ENCODE measurements around the gene DNMBP. TPM values are rescaled to one million over a fixed set of nuclear protein-coding genes. Genes with fewer than 3 reads are reported as not detected.
A peak's percentile ranks its signal among the peaks of the same experiment; 100 is the strongest.

DNMBP gene
- total and polyA plus RNA-seq, 4 experiments from 2014 or later, result 1.4 to 4.0 (median 3.8) TPM; not detected in 1

GRCh38 chr10:100043344-100043743 lies 33.6 kb upstream of the DNMBP start:
- peaks cover 6 to 20% of the 10 kb centered on the region in 2 donors for H3K27me3 Mint-ChIP-seq
- Histone ChIP-seq H3K27ac (ENCODE audit: low read depth, low read length) (no peak overlapping the region), H3K36me3 (ENCODE audit: insufficient read depth, low read length) (no peaks in the 10 kb centered on the region), H3K4me1 (ENCODE audit: insufficient read depth, low read length) (no peaks in the 10 kb centered on the region), H3K9me3 (ENCODE audit: control insufficient read depth in 1 of 2, low read length in 2 of 2) (no peaks in the 10 kb centered on the region), H3K4me3 (ENCODE audit: low read length in 2 of 2) (no peak overlapping the region), H3K27me3 (ENCODE audit: insufficient read depth, low read length) (no peaks in the 10 kb centered on the region)
- ChIA-PET CTCF (ENCODE audit: partially characterized antibody) (interaction anchor here (13.0 kb wide), 1 partner anchor 197 kb away, joined by 336 read pairs; no protein-coding TSS in a partner anchor), POLR2A (ENCODE audit: partially characterized antibody) (no interaction called here)
- H3K36me3 Mint-ChIP-seq, result no peaks in the 10 kb centered on the region
- intact Hi-C loops (cut with micrococcal nuclease), result no loop called here
- no peak overlapping the region for H3K4me3 Mint-ChIP-seq
- H3K4me1 Mint-ChIP-seq, result no peaks in the 10 kb centered on the region
- no peaks in the 10 kb centered on the region for H3K9me3 Mint-ChIP-seq
- no peak for DNase-seq
- no peak overlapping the region for H3K27ac Mint-ChIP-seq

GRCh38 chr10:100041306-100042002 lies 31.7 kb upstream of the DNMBP start:
- Histone ChIP-seq H3K4me1 (ENCODE audit: insufficient read depth, low read length) (no peaks in the 10 kb centered on the region), H3K27ac (ENCODE audit: low read depth, low read length) (no peak overlapping the region), H3K36me3 (ENCODE audit: insufficient read depth, low read length) (no peaks in the 10 kb centered on the region), H3K9me3 (ENCODE audit: control insufficient read depth in 1 of 2, low read length in 2 of 2) (no peaks in the 10 kb centered on the region), H3K27me3 (ENCODE audit: insufficient read depth, low read length) (no peaks in the 10 kb centered on the region), H3K4me3 (ENCODE audit: low read length in 2 of 2) (no peak overlapping the region)
- Mint-ChIP-seq H3K36me3 (no peaks in the 10 kb centered on the region), H3K4me3 (no peak overlapping the region), H3K9me3 (no peaks in the 10 kb centered on the region), H3K4me1 (no peaks in the 10 kb centered on the region), H3K27me3 (peaks cover 6 to 27% of the 10 kb centered on the region in 2 donors), H3K27ac (peak overlapping the region in 1 of 7 donors; percentile 8)
- DNase-seq, result no peak
- ChIA-PET POLR2A (ENCODE audit: partially characterized antibody) (no interaction called here), CTCF (ENCODE audit: partially characterized antibody) (interaction anchor here (1.3 kb wide), 1 partner anchor 196 kb away, joined by 7 read pairs; no protein-coding TSS in a partner anchor)
- intact Hi-C loops (cut with micrococcal nuclease), result no loop called here

GRCh38 chr10:100038561-100039071 lies 28.9 kb upstream of the DNMBP start:
- no peaks in the 10 kb centered on the region for H3K9me3 Mint-ChIP-seq
- ChIA-PET POLR2A (ENCODE audit: partially characterized antibody) (interaction anchor here (0.7 kb wide), 1 partner anchor 10 kb away, joined by 3 read pairs; no protein-coding TSS in a partner anchor), CTCF (ENCODE audit: partially characterized antibody) (interaction anchor here (1.4 to 2.7 kb wide), 2 partner anchors 10 to 193 kb away, joined by 6 to 11 read pairs; no protein-coding TSS in a partner anchor)

GRCh38 chr10:100037758-100038315 lies 28.1 kb upstream of the DNMBP start:
- no peaks in the 10 kb centered on the region for H3K27me3 ChIP-seq (ENCODE audit: insufficient read depth, low read length)
- H3K36me3 Mint-ChIP-seq, result no peaks in the 10 kb centered on the region
- no peaks in the 10 kb centered on the region for H3K4me1 ChIP-seq (ENCODE audit: insufficient read depth, low read length)
- H3K4me1 Mint-ChIP-seq, result no peaks in the 10 kb centered on the region
- peak overlapping the region in 1 of 7 donors; percentile 43 for H3K27ac Mint-ChIP-seq
- peaks cover 6 to 26% of the 10 kb centered on the region in 2 donors for H3K27me3 Mint-ChIP-seq
- H3K4me3 Mint-ChIP-seq, result no peak overlapping the region
- H3K27ac ChIP-seq (ENCODE audit: low read depth, low read length), result no peak overlapping the region
- ChIA-PET POLR2A (ENCODE audit: partially characterized antibody) (no interaction called here), CTCF (ENCODE audit: partially characterized antibody) (interaction anchor here (2.7 kb wide), 1 partner anchor 192 kb away, joined by 11 read pairs; no protein-coding TSS in a partner anchor)
- no peak for DNase-seq
- no peaks in the 10 kb centered on the region for H3K9me3 Mint-ChIP-seq
- no peaks in the 10 kb centered on the region for H3K9me3 ChIP-seq (ENCODE audit: control insufficient read depth in 1 of 2, low read length in 2 of 2)
- intact Hi-C loops (cut with micrococcal nuclease), result no loop called here
- no peaks in the 10 kb centered on the region for H3K36me3 ChIP-seq (ENCODE audit: insufficient read depth, low read length)
- no peak overlapping the region for H3K4me3 ChIP-seq (ENCODE audit: low read length in 2 of 2)

More at GRCh38 chr10:100038561-100039071, 28.9 kb upstream of the DNMBP start:
- no peak overlapping the region for H3K4me3 ChIP-seq (ENCODE audit: low read length in 2 of 2)
- H3K27ac Mint-ChIP-seq, result no peak overlapping the region
- intact Hi-C loops (cut with micrococcal nuclease), result no loop called here
- H3K9me3 ChIP-seq (ENCODE audit: control insufficient read depth in 1 of 2, low read length in 2 of 2), result no peaks in the 10 kb centered on the region
- no peak overlapping the region for H3K4me3 Mint-ChIP-seq
- no peak for DNase-seq
- H3K27me3 ChIP-seq (ENCODE audit: insufficient read depth, low read length), result no peaks in the 10 kb centered on the region
- H3K36me3 Mint-ChIP-seq, result no peaks in the 10 kb centered on the region
- H3K27me3 Mint-ChIP-seq, result peaks cover 6 to 25% of the 10 kb centered on the region in 2 donors
- H3K36me3 ChIP-seq (ENCODE audit: insufficient read depth, low read length), result no peaks in the 10 kb centered on the region
- H3K27ac ChIP-seq (ENCODE audit: low read depth, low read length), result no peak overlapping the region
- H3K4me1 ChIP-seq (ENCODE audit: insufficient read depth, low read length), result no peaks in the 10 kb centered on the region
- no peaks in the 10 kb centered on the region for H3K4me1 Mint-ChIP-seq

- no peaks in the 10 kb centered on the region for H3K4me1 Mint-ChIP-seq
- no peak overlapping the region for H3K27ac ChIP-seq (ENCODE audit: low read depth, low read length)
- no peaks in the 10 kb centered on the region for H3K36me3 ChIP-seq (ENCODE audit: insufficient read depth, low read length)
- H3K4me3 ChIP-seq (ENCODE audit: low read length in 2 of 2), result no peak overlapping the region
- H3K27me3 Mint-ChIP-seq, result peaks cover 6 to 20% of the 10 kb centered on the region in 2 donors
- H3K27me3 ChIP-seq (ENCODE audit: insufficient read depth, low read length), result no peaks in the 10 kb centered on the region
- intact Hi-C loops (cut with micrococcal nuclease), result no loop called here
- ChIA-PET CTCF (ENCODE audit: partially characterized antibody) (interaction anchor here (2.7 kb wide), 1 partner anchor 191 kb away, joined by 11 read pairs; no protein-coding TSS in a partner anchor), POLR2A (ENCODE audit: partially characterized antibody) (no interaction called here)
- no peaks in the 10 kb centered on the region for H3K9me3 Mint-ChIP-seq
- DNase-seq, result no peak
- no peaks in the 10 kb centered on the region for H3K36me3 Mint-ChIP-seq
- no peaks in the 10 kb centered on the region for H3K9me3 ChIP-seq (ENCODE audit: control insufficient read depth in 1 of 2, low read length in 2 of 2)
- H3K27ac Mint-ChIP-seq, result no peak overlapping the region
- no peaks in the 10 kb centered on the region for H3K4me1 ChIP-seq (ENCODE audit: insufficient read depth, low read length)
- no peak overlapping the region for H3K4me3 Mint-ChIP-seq
These were observed 27.1 kb upstream of the DNMBP start for GRCh38 chr10:100036850-100037249.

- peaks cover 4 to 13% of the 10 kb centered on the region in 2 donors for H3K27me3 Mint-ChIP-seq
- H3K9me3 Mint-ChIP-seq, result no peaks in the 10 kb centered on the region
- H3K27ac Mint-ChIP-seq, result no peak overlapping the region
- Histone ChIP-seq H3K4me3 (ENCODE audit: low read length in 2 of 2) (no peak overlapping the region), H3K36me3 (ENCODE audit: insufficient read depth, low read length) (no peaks in the 10 kb centered on the region), H3K27me3 (ENCODE audit: insufficient read depth, low read length) (no peaks in the 10 kb centered on the region), H3K9me3 (ENCODE audit: control insufficient read depth in 1 of 2, low read length in 2 of 2) (no peaks in the 10 kb centered on the region), H3K4me1 (ENCODE audit: insufficient read depth, low read length) (no peaks in the 10 kb centered on the region), H3K27ac (ENCODE audit: low read depth, low read length) (no peak overlapping the region)
- ChIA-PET CTCF (ENCODE audit: partially characterized antibody) (interaction anchor here (1.5 to 2.7 kb wide), 3 partner anchors 11 to 188 kb away, joined by 4 to 10 read pairs (median 6); no protein-coding TSS in a partner anchor), POLR2A (ENCODE audit: partially characterized antibody) (no interaction called here)
- H3K36me3 Mint-ChIP-seq, result no peaks in the 10 kb centered on the region
- DNase-seq, result no peak
- no peak overlapping the region for H3K4me3 Mint-ChIP-seq
- intact Hi-C loops (cut with micrococcal nuclease), result no loop called here
- H3K4me1 Mint-ChIP-seq, result no peaks in the 10 kb centered on the region
These were observed 24.1 kb upstream of the DNMBP start for GRCh38 chr10:100033766-100034418.

- Histone ChIP-seq H3K4me3 (ENCODE audit: low read length in 2 of 2) (no peak overlapping the region), H3K27ac (ENCODE audit: low read depth, low read length) (no peak overlapping the region), H3K9me3 (ENCODE audit: control insufficient read depth in 1 of 2, low read length in 2 of 2) (no peaks in the 10 kb centered on the region), H3K4me1 (ENCODE audit: insufficient read depth, low read length) (no peaks in the 10 kb centered on the region), H3K36me3 (ENCODE audit: insufficient read depth, low read length) (no peaks in the 10 kb centered on the region), H3K27me3 (ENCODE audit: insufficient read depth, low read length) (no peaks in the 10 kb centered on the region)
- Mint-ChIP-seq H3K36me3 (peaks cover 0 to 4% of the 10 kb centered on the region in 2 donors), H3K4me1 (no peaks in the 10 kb centered on the region), H3K27me3 (peaks cover 3 to 8% of the 10 kb centered on the region in 2 donors), H3K9me3 (peaks cover 3 to 25% (median 10%) of the 10 kb centered on the region in 8 donors), H3K4me3 (no peak overlapping the region), H3K27ac (no peak overlapping the region)
- ChIA-PET CTCF (ENCODE audit: partially characterized antibody) (no interaction called here), POLR2A (ENCODE audit: partially characterized antibody) (no interaction called here)
- DNase-seq, result no peak
- intact Hi-C loops (cut with micrococcal nuclease), result no loop called here
These were observed 17.7 kb upstream of the DNMBP start for GRCh38 chr10:100027416-100027815.

All from CD4-positive, alpha-beta memory T cell (primary cell).